Type B pancreatic cell (in vitro differentiated cells): Measurements from ENCODE around the gene MTMR6. TPM values are rescaled to one million over a fixed set of nuclear protein-coding genes. Genes with fewer than 3 reads are reported as not detected.

ENCODE experiments used
- DNase-seq: peaks from one replicate; pipeline ENCODE4 v3.0.0; 2021; ENCODE audit warnings: mixed read lengths; ENCODE audit not compliant: unreplicated experiment; ENCODE audit errors: extremely low spot score
- H3K27ac Mint-ChIP-seq: 2 replicates; pipeline ENCODE4 v1.8.0; 2021; ENCODE audit warnings: mild to moderate bottlenecking, mixed read lengths
- H3K27me3 Mint-ChIP-seq: 2 replicates; pipeline ENCODE4 v1.8.0; 2021; ENCODE audit warnings: mixed read lengths
- H3K36me3 Mint-ChIP-seq: 2 replicates; pipeline ENCODE4 v1.8.0; 2021; ENCODE audit warnings: mixed read lengths
- H3K4me1 Mint-ChIP-seq: one replicate; pipeline ENCODE4 v1.8.0; 2021; ENCODE audit warnings: mixed read lengths; ENCODE audit not compliant: unreplicated experiment
- H3K4me3 Mint-ChIP-seq: 2 replicates; pipeline ENCODE4 v1.8.0; 2021; ENCODE audit warnings: mild to moderate bottlenecking, mixed read lengths
- H3K9me3 Mint-ChIP-seq: 2 replicates; pipeline ENCODE4 v1.8.0; 2021; ENCODE audit warnings: mixed read lengths
- total RNA-seq: library from RNA; stranded (reverse); gene quantifications from 2 replicates; pipeline ENCODE4 v1.2.1, GENCODE V29; 2021; ENCODE audit warnings: low replicate concordance
- TF ChIP-seq, protein P1 (sequence below): fragments of 200-600 bp; sonication (generic); conservative IDR thresholded peaks from 2 replicates; pipeline ENCODE4 v1.5.0; 2021; ENCODE audit warnings: antibody characterized with exemption, mild to moderate bottlenecking

The MTMR6 gene
- total RNA-seq, 1 donor from 2014 or later: 11.4 TPM

DNA sequence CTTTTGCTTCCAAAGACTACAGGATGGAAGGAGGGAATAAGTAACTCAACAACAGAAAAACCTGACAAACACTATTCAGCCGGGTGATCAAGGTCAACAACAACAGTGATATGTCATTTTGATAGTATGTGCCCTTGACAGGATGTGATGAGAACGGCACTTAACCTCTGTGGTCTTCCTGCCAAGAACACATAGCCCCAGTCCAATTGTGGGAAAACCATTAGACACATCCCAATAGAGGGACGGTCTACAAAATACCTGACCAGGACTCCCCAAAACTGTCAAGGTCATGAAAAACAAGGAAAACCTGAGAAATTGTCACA, 72.1 kb downstream of the MTMR6 start:
- H3K36me3 Mint-ChIP-seq: no peaks in the 10 kb centered on the region
- H3K4me1 Mint-ChIP-seq: no peaks in the 10 kb centered on the region
- DNase-seq: no peak
- TF ChIP-seq, protein P1, sequence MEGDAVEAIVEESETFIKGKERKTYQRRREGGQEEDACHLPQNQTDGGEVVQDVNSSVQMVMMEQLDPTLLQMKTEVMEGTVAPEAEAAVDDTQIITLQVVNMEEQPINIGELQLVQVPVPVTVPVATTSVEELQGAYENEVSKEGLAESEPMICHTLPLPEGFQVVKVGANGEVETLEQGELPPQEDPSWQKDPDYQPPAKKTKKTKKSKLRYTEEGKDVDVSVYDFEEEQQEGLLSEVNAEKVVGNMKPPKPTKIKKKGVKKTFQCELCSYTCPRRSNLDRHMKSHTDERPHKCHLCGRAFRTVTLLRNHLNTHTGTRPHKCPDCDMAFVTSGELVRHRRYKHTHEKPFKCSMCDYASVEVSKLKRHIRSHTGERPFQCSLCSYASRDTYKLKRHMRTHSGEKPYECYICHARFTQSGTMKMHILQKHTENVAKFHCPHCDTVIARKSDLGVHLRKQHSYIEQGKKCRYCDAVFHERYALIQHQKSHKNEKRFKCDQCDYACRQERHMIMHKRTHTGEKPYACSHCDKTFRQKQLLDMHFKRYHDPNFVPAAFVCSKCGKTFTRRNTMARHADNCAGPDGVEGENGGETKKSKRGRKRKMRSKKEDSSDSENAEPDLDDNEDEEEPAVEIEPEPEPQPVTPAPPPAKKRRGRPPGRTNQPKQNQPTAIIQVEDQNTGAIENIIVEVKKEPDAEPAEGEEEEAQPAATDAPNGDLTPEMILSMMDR: no peak
- no peak overlapping the region for H3K27ac Mint-ChIP-seq
- H3K9me3 Mint-ChIP-seq: no peaks in the 10 kb centered on the region
- H3K27me3 Mint-ChIP-seq: peaks cover 4% of the 10 kb centered on the region
- H3K4me3 Mint-ChIP-seq: no peak overlapping the region

DNA sequence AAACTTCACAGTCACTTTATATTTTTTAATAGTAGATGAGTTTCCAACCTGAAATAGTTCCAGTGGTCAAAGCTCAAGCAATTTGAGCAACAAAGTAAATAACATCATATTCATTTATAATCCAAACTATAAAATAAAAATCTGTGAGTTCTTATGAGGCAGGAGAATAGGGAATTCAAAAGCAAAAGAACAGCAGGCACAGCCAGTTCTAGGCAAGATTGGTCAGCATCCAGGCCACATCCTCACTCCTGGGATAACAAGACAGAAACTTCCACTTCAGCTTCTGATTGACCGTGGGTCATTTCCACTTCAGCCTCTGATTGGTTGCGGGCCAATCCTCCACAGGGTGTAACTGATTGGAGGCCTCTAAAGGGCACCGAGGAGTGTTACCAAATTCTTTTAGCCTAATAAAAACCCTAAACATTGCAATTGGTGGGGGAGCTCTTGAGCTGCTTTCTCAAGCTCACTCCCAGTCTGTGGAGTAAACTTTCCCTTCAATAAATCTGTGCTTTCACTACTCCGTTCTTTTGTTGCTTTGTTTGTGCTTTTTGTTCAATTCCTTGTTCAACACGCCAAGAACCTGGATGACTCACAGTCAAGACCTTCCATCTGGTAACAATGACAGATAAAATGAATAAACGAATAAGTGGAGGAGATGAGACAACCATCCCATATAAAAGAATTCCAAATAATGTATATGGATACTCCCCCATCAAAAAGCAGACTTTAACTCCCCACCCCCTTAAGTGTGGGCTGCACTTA, 72.6 kb downstream of the MTMR6 start:
- TF ChIP-seq, protein P1: no peak
- no peaks in the 10 kb centered on the region for H3K36me3 Mint-ChIP-seq
- H3K4me1 Mint-ChIP-seq: no peaks in the 10 kb centered on the region
- H3K4me3 Mint-ChIP-seq: no peak overlapping the region
- H3K27ac Mint-ChIP-seq: no peak overlapping the region
- H3K9me3 Mint-ChIP-seq: no peaks in the 10 kb centered on the region
- no peak for DNase-seq
- peaks cover 4% of the 10 kb centered on the region for H3K27me3 Mint-ChIP-seq

DNA sequence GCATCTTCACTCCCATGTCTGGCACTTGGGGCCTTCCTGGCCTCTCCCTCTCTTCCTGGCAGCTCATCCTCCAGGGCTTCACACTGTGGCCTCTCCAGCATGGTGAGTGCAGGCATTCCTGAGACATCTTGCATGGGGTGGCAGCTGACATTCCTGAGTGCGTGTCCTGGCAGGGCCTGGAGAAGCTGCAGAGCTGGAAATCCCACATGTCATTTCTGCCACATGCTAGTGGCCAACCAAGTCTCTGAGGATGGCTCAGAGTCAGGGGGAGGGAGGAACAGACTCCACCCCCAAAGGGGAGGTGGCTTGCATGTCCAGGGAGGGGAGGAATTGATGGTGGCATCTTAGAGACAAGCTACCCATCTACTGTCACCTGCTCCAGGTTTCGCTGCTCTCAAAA, 73.6 kb downstream of the MTMR6 start:
- Mint-ChIP-seq H3K4me1 (no peaks in the 10 kb centered on the region), H3K9me3 (no peaks in the 10 kb centered on the region), H3K27ac (no peak overlapping the region), H3K4me3 (no peak overlapping the region), H3K36me3 (no peaks in the 10 kb centered on the region), H3K27me3 (peaks cover 4% of the 10 kb centered on the region)
- DNase-seq: no peak
- TF ChIP-seq, protein P1: no peak

DNA sequence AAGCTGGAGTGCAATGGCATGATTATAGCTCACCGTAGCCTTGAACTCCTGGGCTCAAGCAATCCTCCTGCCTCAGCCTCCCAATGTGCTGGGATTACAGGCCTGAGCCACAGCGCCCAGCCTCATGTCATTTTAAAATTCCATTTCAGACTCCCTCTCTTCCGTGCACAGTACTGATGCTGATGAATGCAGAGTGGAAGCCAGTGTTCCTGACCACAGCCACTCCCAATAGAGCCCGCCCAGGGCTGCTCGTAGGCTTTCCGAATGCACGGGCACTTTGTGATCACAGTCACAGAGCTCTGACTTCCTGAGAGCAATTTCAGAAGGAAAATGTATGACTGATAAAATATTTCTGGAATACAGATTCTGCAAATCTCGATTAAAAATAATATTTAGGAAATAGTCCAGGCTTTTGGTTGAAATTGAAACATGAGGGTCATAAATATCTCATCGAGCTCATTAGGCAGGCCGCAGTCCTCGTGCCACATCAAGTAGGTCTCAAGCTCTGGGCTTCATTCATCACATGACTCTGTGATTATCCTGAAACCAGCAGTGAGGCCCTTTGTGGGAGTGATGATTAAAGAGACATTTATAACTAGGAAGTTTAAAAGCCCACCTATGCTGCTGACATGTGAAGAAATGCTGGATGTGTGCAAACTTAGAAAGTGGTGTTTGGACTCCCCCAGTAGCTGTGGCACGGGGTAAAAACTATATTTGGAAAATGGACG, 76.3 kb downstream of the MTMR6 start:
- Mint-ChIP-seq H3K4me1 (no peaks in the 10 kb centered on the region), H3K36me3 (no peaks in the 10 kb centered on the region), H3K27ac (no peak overlapping the region), H3K4me3 (no peak overlapping the region), H3K27me3 (peaks cover 5% of the 10 kb centered on the region), H3K9me3 (no peaks in the 10 kb centered on the region)
- TF ChIP-seq, protein P1: no peak
- DNase-seq: no peak

DNA sequence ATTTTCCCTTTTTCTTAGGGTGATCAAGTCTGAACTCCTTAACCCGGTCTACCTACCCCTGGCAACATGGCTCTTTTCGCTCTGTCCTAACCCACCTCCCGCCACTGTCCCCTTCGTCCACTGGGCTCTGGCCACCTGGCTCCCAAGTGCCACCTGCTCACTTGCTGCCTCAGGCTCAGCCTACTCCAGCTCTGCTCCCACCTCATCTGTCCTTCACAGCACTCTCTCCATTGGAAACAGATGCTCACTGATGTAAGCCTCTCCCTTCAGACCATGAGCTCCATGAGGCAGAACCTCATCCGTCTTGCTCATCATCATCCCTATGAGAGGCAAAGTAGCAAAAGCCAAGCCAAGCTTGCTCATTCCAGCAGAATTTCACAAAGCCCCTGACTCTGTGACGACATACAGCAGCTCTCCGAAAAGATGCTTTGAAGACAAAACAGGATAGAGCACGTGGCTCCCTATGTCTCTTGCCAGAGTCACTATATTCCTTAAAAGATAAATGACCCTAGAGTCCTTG, 79.9 kb downstream of the MTMR6 start:
- no peak overlapping the region for H3K4me3 Mint-ChIP-seq
- no peak overlapping the region for H3K27ac Mint-ChIP-seq
- no peaks in the 10 kb centered on the region for H3K9me3 Mint-ChIP-seq
- TF ChIP-seq, protein P1: no peak
- H3K27me3 Mint-ChIP-seq: peaks cover 11% of the 10 kb centered on the region
- no peaks in the 10 kb centered on the region for H3K36me3 Mint-ChIP-seq
- no peaks in the 10 kb centered on the region for H3K4me1 Mint-ChIP-seq
- DNase-seq: no peak
